Ishikawa (cell line): ENCODE measurements around the gene CCL26.

Experiments
- CEBPB ChIP-seq: IDR thresholded peaks from 2 replicates; pipeline ENCODE4 v1.6.1; 2012
- CREB1 ChIP-seq: IDR thresholded peaks from 2 replicates; pipeline ENCODE4 v1.6.1; 2012; ENCODE audit warnings: low read depth
- EGR1 ChIP-seq: IDR thresholded peaks from 2 replicates; pipeline ENCODE4 v1.6.1; 2012
- EP300 ChIP-seq: IDR thresholded peaks from 2 replicates; pipeline ENCODE4 v1.6.1; 2012; ENCODE audit warnings: borderline replicate concordance
- FOXM1 ChIP-seq: IDR thresholded peaks from 2 replicates; pipeline ENCODE4 v1.6.1; 2012; ENCODE audit warnings: low read depth, borderline replicate concordance
- MAX ChIP-seq: IDR thresholded peaks from 2 replicates; pipeline ENCODE4 v1.6.1; 2012
- NFIC ChIP-seq: IDR thresholded peaks from 2 replicates; pipeline ENCODE4 v1.6.1; 2012
- RAD21 ChIP-seq: IDR thresholded peaks from 2 replicates; pipeline ENCODE4 v1.6.1; 2012; ENCODE audit warnings: low read depth
- REST ChIP-seq: IDR thresholded peaks from 2 replicates; pipeline ENCODE4 v1.6.1; 2012; ENCODE audit warnings: low read depth, mild to moderate bottlenecking
- TAF1 ChIP-seq: IDR thresholded peaks from 2 replicates; pipeline ENCODE4 v1.6.1; 2012; ENCODE audit warnings: low read depth, mild to moderate bottlenecking
- TCF12 ChIP-seq: IDR thresholded peaks from 2 replicates; pipeline ENCODE4 v1.6.1; 2012; ENCODE audit warnings: low read depth
- USF1 ChIP-seq: IDR thresholded peaks from 2 replicates; pipeline ENCODE4 v1.6.1; 2012
- YY1 ChIP-seq: IDR thresholded peaks from 2 replicates; pipeline ENCODE4 v1.6.1; 2012; ENCODE audit warnings: low read depth
- ZBTB7A ChIP-seq: IDR thresholded peaks from 2 replicates; pipeline ENCODE4 v1.6.1; 2012; ENCODE audit warnings: low read depth

- no peak for TF ChIP-seq CEBPB
- no peak for TF ChIP-seq EP300
- TF ChIP-seq NFIC: no peak
- no peak for TF ChIP-seq YY1
- no peak for TF ChIP-seq EGR1
- no peak for TF ChIP-seq RAD21
- no peak for TF ChIP-seq REST
- TF ChIP-seq TCF12: no peak
- no peak for TF ChIP-seq TAF1
- no peak for TF ChIP-seq MAX
- no peak for TF ChIP-seq ZBTB7A
- no peak for TF ChIP-seq CREB1
- TF ChIP-seq USF1: no peak
- no peak for TF ChIP-seq FOXM1
Observed at GRCh38 chr7:75722373-75722772, 49.6 kb downstream of the CCL26 start.
